ENCODE measurements around the gene SLC38A3.

Gene SLC38A3

GRCh38 chr3:50203113-50203808 lies 1.8 kb upstream of the SLC38A3 start:
- no peak for DNase-seq (ENCODE audit: low read depth in 2 of 2)
- TF ChIP-seq CTCF (IDR thresholded peaks at IDR 0.05; ENCODE audit: low read depth, low read length) = no peak
- H3K4me3 ChIP-seq (replicated peaks in 1 of 2; ENCODE audit: low read depth in 2 of 2, low read length in 2 of 2) = no peak overlapping the region

DNA sequence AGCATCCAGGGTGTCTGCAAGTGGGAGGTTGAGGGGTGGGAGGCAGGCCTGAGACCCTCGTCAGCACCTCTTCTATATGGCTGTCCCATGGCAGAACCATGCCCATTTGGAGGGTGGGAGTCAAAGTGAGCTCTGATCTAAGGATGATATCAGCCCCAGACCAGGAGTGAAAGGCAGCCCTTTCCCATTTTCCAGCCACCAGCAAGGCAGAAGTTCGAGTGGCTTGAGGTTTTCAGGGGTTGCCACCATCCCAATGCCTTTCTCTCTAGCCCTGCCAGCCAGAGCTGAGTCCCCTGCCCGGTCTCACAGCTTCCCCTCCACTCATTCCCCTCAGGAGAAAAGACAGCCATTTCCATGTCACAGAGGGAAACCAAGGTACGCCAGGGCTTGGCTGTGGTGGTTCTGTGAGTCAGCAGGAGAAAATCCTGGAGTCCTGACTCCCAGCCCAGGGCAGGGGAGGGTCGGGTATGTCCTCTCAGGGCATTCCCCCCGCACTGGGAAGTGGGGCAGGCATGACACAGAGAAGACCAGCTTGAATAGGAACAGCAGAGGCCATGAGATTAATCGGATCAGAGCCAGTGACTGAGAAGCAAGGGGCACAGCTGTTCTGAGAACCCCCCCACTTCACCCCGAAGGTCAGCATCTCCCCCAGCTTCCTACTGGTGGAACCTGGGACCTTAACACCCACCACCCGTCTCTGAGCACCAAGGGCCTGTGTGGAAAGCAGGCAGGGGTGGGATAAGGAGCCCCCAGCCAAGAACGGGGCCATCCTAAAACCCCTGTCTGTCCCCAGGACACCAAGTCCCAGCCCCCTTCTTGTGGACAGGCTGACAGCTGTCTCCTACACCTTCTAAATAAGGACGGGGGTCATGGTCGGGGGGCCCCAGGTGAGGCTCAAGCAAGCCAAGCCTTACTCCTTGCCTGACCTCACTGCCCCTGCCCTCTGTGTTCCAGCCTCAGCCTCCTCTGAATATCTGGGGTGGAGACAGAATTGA lies 965 bp upstream of the SLC38A3 start:
- DNase-seq (ENCODE audit: low read depth in 2 of 2) = no peak
- no peak for TF ChIP-seq CTCF (IDR thresholded peaks at IDR 0.05; ENCODE audit: low read depth, low read length)
- no peak overlapping the region for H3K4me3 ChIP-seq (replicated peaks in 1 of 2; ENCODE audit: low read depth in 2 of 2, low read length in 2 of 2)

DNA sequence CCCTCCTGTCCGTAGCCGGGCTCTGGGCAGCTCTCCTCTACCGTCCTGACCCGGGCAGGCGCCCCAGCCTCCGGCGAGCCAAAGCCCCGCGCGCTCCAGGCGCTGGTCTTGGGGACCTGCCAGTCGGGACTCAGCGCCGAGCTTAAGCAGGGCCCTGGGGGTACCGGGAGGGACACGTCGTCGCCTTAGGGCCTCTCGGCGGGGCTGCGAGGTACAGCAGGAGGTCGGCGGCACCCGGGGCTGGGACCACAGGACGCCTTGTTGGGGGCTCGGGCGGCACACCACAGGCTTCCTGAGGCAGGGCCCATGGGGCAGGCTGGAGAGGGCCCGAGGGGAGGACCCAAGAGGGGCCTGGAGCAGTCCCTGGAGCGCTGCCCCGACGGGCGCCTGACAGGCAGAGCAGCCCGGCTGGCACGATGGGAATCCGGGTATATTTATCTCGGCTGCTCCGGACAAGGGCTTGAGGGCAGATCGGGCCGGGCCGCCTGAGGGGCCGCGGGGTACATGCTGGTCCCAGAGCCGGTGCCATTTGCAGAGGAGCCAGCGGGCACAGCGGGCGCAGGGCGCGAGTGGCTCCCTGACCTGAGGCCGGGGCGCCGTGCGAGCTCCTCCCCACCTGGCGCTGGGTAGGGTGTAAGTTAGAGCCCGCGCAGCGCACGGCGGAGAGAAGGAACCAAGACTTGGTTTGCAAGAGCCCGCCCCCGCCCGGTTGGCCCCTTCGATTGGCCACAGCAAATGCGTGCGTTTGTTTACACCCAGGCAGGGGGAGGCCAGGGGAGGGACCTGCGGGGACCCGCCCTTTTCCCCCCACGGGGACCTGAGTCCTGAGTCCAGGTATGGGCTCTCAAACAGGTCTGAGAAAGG lies 574 bp downstream of the SLC38A3 start:
- no peak for DNase-seq (ENCODE audit: low read depth in 2 of 2)

DNA sequence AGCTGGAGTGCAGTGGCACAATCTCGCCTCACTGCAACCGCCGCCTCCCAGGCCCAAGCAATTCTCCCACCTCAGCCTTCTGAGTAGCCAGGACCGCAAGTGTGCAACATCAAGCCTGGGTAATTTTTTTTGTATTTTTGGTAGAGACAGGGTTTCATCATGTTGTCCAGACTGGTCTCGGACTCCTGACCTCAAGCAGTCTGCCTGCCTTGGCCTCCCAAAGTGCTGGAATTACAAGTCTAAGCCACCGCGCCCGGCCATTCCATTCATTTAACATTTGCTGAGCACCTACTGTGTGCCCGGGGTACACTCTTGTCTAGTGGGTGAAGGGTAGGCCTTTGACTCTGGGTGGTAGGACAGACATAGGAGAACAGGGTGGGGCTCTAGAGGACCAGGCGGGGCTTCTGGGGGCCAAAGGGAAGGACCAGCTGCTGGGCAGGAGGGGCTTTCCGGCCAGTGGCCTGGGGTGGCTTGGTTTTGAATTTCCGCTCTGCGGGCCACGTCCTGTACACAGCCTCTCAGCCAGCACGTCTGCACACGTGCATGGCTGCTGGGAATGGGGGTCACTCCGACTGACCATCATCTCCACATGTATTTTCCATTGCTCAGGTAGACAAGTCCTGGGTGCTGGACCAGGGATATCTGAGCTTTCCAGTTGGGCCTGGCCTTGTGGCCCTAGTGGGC lies 2.4 kb downstream of the SLC38A3 start:
- H3K4me3 ChIP-seq (replicated peaks in 1 of 2; ENCODE audit: low read depth in 2 of 2, low read length in 2 of 2) = no peak overlapping the region
- no peak for TF ChIP-seq CTCF (IDR thresholded peaks at IDR 0.05; ENCODE audit: low read depth, low read length)
- no peak for DNase-seq (ENCODE audit: low read depth in 2 of 2)

More for the DNA sequence above, 574 bp downstream of the SLC38A3 start:
- TF ChIP-seq CTCF (IDR thresholded peaks at IDR 0.05; ENCODE audit: low read depth, low read length) = no peak
- H3K4me3 ChIP-seq (replicated peaks in 1 of 2; ENCODE audit: low read depth in 2 of 2, low read length in 2 of 2) = peak overlapping the region in 1 of 2 donors; percentile 28

DNA sequence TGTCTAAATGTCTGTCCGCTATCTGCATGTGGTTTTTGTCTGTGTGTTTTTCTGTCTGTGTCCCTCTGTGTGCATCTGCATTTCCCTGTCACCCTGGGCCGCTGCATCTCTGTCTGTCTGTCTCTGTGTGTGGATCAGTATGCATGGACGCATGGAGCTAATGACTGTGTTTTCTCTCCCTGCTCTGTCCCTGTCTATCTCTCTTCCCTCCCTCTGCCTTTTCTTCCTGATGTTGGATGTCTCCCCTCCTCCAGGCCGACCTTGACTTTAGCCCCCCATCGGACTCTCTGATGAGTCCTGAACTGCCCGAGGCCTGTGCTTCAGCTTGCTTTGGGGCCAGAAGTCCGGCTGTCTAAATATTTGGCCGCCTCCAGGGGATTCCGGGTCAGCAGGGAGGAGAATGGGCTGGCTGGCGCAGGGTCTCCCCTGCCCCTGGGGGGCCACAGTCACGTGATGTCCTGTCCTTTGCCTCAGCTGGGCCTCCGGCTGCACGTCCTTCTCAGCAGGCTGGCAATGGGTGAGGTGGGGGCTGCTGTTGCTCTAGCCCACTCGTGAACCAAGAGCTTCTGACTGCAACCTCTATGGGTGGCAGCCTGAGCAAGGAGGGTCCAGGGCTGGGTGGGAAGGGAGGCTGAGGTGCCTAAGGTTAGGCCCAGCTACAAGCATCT lies 3.7 kb downstream of the SLC38A3 start:
- TF ChIP-seq CTCF (IDR thresholded peaks at IDR 0.05; ENCODE audit: low read depth, low read length) = no peak
- DNase-seq (ENCODE audit: low read depth in 2 of 2) = no peak
- H3K4me3 ChIP-seq (replicated peaks in 1 of 2; ENCODE audit: low read depth in 2 of 2, low read length in 2 of 2) = no peak overlapping the region

Data from cardiac fibroblast (primary cell).